Kidney (tissue), 14 donors: Measurements from ENCODE around the gene NID1. TPM values are rescaled to one million over a fixed set of nuclear protein-coding genes. Genes with fewer than 3 reads are reported as not detected.

Experiments
- DNase-seq, 5 donors: peaks; one replicate each; pipeline ENCODE4 v3.0.0-alpha.2; 2013 to 2020
- FAIRE-seq: peaks from 2 replicates; lab custom pipeline; 2012; peaks lifted over from hg19 to GRCh38; lab: Jason Lieb, UNC
- H3K27ac ChIP-seq, 2 donors: one replicate each; pipeline ENCODE4 v1.7.0; 2013; ENCODE audit warnings: low read depth in 2 of 2, low read length in 2 of 2, inconsistent platforms in 1 of 2
- H3K27me3 ChIP-seq: one replicate; pipeline ENCODE4 v1.7.1; 2013; ENCODE audit warnings: low read length, inconsistent platforms; ENCODE audit not compliant: control insufficient read depth, insufficient read depth
- H3K36me3 ChIP-seq, 3 donors: one replicate each; pipeline versions ENCODE4 v1.7.0 to v1.7.1; 2013; ENCODE audit warnings: low read length in 3 of 3, control low read depth in 1 of 3, inconsistent platforms in 1 of 3; ENCODE audit not compliant: insufficient read depth in 3 of 3, control insufficient read depth in 2 of 3
- H3K4me1 ChIP-seq, 3 donors: one replicate each; pipeline versions ENCODE4 v1.7.0 to v1.7.1; 2013; ENCODE audit warnings: low read length in 3 of 3, inconsistent platforms in 1 of 3, low read depth in 1 of 3; ENCODE audit not compliant: control insufficient read depth in 2 of 3, insufficient read depth in 2 of 3
- H3K4me3 ChIP-seq, 3 donors: one replicate each; pipeline versions ENCODE4 v1.7.0 to v1.8.1; 2013; ENCODE audit warnings: low read length in 3 of 3, control low read depth in 1 of 3, inconsistent platforms in 1 of 3
- H3K9ac ChIP-seq, 3 donors: one replicate each; pipeline versions ENCODE4 v1.7.0 to v1.7.1; 2013; ENCODE audit warnings: low read length in 3 of 3, control low read depth in 1 of 3, inconsistent platforms in 1 of 3
- H3K9me3 ChIP-seq, 3 donors: one replicate each; pipeline versions ENCODE4 v1.7.0 to v1.7.1; 2013; ENCODE audit warnings: low read length in 3 of 3, control low read depth in 1 of 3, inconsistent platforms in 1 of 3; ENCODE audit not compliant: control insufficient read depth in 2 of 3, insufficient read depth in 1 of 3
- intact Hi-C: fragments of 100-400 bp; cut with DNase I; formaldehyde crosslinking; loops from one replicate; pipeline ENCODE4 v1.11.1; 2022
- polyA plus RNA-seq: library from polyadenylated mRNA; stranded (reverse); fragments of 350-450 nt; fragmentation: Illumina TruSeq; extraction: RNeasy Lipid Tissue Mini Kit (QIAGEN cat#74804); gene quantifications from one replicate; pipeline ENCODE4 v1.2.3, GENCODE V29; 2014; ENCODE audit warnings: low read depth, low replicate concordance; ENCODE audit not compliant: insufficient read depth
- total RNA-seq: library from RNA; stranded (reverse); fragmentation: NEBNext Ultra II Directional; extraction: Animal tissue kit (Norgen Biotek cat#: 25700); gene quantifications from one replicate; pipeline ENCODE4 v1.2.1, GENCODE V29; 2021
- TF ChIP-seq, protein P1 (sequence below): IDR thresholded peaks from 3 replicates; pipeline ENCODE4 v1.5.1; 2012; ENCODE audit warnings: mild to moderate bottlenecking, moderate library complexity, borderline replicate concordance; ENCODE audit not compliant: insufficient read depth; ENCODE audit errors: extremely low read depth
- donor health status: control.
- donor health status: control.
- donor health status: control.
- donor health status: control.
- donor health status: control.
- donor health status: DM: yes; HTN: yes; CAD: no.
- donor health status: Normal renal cell carcinoma (clear cell type).

The NID1 gene
- total and polyA plus RNA-seq, 2 donors from 2014 or later: 7.4 to 70.1 TPM

DNA sequence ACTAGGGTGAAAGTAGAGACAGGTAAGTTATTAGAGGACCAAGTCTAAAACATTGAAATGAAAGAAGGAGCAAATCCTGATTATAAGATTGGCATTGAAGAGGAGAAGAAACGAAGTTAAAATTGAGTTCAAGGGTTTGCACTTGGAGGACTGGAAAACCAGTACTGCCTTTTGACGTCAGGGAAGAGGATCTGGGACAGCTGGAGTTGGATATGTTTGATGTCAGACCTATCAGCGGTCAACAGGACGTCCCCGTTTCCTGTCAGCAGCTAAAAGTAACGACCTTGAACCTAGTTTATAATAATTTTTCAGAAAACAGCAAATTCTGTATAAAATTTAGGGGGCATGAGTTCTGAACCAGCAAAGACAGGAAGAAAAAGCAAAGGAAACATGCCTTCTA lies 1.2 kb upstream of the NID1 start:
- Histone ChIP-seq H3K27ac (peak overlapping the region; percentile 95 to 96), H3K36me3 (no peaks in the 10 kb centered on the region), H3K9me3 (peaks cover 0 to 2% (median 0%) of the 10 kb centered on the region in 3 donors), H3K4me3 (peak overlapping the region in 2 of 3 donors; percentile 73 to 84), H3K27me3 (no peaks in the 10 kb centered on the region), H3K4me1 (peaks cover 0 to 9% (median 5%) of the 10 kb centered on the region in 3 donors), H3K9ac (peak overlapping the region in 2 of 3 donors; percentile 6 to 87)
- TF ChIP-seq, protein P1, sequence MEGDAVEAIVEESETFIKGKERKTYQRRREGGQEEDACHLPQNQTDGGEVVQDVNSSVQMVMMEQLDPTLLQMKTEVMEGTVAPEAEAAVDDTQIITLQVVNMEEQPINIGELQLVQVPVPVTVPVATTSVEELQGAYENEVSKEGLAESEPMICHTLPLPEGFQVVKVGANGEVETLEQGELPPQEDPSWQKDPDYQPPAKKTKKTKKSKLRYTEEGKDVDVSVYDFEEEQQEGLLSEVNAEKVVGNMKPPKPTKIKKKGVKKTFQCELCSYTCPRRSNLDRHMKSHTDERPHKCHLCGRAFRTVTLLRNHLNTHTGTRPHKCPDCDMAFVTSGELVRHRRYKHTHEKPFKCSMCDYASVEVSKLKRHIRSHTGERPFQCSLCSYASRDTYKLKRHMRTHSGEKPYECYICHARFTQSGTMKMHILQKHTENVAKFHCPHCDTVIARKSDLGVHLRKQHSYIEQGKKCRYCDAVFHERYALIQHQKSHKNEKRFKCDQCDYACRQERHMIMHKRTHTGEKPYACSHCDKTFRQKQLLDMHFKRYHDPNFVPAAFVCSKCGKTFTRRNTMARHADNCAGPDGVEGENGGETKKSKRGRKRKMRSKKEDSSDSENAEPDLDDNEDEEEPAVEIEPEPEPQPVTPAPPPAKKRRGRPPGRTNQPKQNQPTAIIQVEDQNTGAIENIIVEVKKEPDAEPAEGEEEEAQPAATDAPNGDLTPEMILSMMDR: no peak
- intact Hi-C loops: no loop called here
- FAIRE-seq (no peak), DNase-seq (peak in 4 of 5 donors; percentile 24 to 79 (median 40))

DNA sequence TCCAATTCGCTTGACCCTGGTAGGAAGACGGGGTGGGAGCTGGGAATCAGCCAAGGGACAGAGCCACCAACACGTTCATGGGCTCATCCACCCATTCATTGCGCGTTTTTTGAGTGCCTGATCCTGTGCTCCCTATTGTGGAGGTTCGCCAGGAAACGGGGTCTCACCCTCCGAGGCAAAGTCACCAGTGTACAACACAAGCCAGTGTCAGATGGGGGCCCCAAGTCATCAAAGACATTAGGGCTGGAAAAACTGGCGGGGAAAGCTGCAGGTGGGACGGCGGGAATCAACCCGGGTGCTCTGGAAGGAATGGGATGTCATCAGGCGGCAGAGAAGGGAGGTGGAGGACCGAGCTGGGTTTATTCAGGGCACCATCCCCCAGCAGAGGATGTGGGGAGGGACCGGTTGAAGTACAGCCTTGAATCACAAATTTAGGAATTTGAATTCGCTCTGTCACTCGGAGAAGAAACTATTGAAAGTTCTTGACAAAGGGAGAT lies 667 bp upstream of the NID1 start:
- peak overlapping the region; percentile 40 to 87 (median 54) for H3K9ac ChIP-seq
- no peaks in the 10 kb centered on the region for H3K36me3 ChIP-seq
- H3K27me3 ChIP-seq: no peaks in the 10 kb centered on the region
- DNase-seq (no peak), FAIRE-seq (no peak)
- H3K4me1 ChIP-seq: peaks cover 0 to 9% (median 6%) of the 10 kb centered on the region in 3 donors
- intact Hi-C loops: no loop called here
- H3K27ac ChIP-seq: peak overlapping the region; percentile 95 to 96
- TF ChIP-seq, protein P1: no peak
- H3K4me3 ChIP-seq: peak overlapping the region; percentile 72 to 84 (median 73)
- H3K9me3 ChIP-seq: no peaks in the 10 kb centered on the region

DNA sequence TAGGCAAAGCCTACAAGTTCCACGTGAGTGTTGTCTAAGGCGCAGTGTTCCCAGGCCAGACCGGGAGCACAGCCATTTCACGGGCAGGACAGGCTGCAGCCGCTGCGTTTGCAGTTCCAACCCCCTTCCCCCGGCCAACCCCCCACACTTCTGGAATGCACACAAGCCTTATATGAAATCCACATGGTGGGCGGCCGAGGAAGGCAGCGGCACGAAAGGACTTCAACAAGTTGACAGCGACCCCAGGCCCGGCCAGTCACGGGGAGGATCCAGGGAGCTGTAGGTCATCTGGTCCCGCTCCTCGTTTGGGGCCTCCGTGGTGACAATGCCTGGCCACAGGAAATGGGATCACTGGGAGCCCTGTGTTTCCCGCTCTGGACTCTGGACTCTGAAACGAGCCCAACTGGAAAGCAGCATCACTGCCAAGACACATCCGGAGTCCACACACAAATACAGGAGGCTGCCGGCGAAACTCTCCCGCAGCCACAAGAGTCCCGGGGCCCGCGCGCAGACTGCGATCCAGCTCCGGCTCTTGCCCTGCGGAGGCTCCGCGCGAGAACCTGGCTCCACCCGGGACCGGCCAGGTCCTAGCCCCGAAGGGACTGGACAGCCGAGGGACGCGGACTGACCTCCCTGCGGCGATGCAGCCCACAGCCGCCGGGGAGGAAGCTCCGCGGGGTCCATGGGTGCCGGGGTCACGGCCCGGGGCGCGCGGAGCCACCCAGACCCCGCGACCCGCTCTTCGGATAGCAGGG lies 794 bp downstream of the NID1 start:
- peaks cover 0 to 10% (median 9%) of the 10 kb centered on the region in 3 donors for H3K4me1 ChIP-seq
- H3K9ac ChIP-seq: peak overlapping the region; percentile 46 to 70 (median 53)
- no peaks in the 10 kb centered on the region for H3K27me3 ChIP-seq
- H3K9me3 ChIP-seq: no peaks in the 10 kb centered on the region
- H3K27ac ChIP-seq: peak overlapping the region; percentile 82 to 92
- no peaks in the 10 kb centered on the region for H3K36me3 ChIP-seq
- no peak for FAIRE-seq
- peak overlapping the region; percentile 65 to 84 (median 73) for H3K4me3 ChIP-seq
- peak; percentile 79 to 93 (median 83) for DNase-seq
- TF ChIP-seq, protein P1: no peak
- intact Hi-C loops: no loop called here
